Peyer's patch (tissue), 4 donors: Measurements from ENCODE around the gene RNF149.

ENCODE experiments used
- POLR2A ChIP-seq, 2 donors: fragments of 450-650 bp; IDR thresholded peaks; one replicate each; pipeline ENCODE4 v1.5.1; 2017; ENCODE audit warnings: antibody characterized with exemption in 2 of 2, mild to moderate bottlenecking in 2 of 2, moderate library complexity in 2 of 2
- TF ChIP-seq, protein P1 (sequence below), 6 experiments: fragments of 450-650 bp in 4 of 6; fragments of 200-600 bp in 2 of 6; sonication (generic) in 1 of 6; IDR thresholded peaks; one replicate each; pipeline ENCODE4 v1.5.1; 2017 to 2019; ENCODE audit warnings: antibody characterized with exemption in 6 of 6, mild to moderate bottlenecking in 3 of 6, moderate library complexity in 1 of 6

DNA sequence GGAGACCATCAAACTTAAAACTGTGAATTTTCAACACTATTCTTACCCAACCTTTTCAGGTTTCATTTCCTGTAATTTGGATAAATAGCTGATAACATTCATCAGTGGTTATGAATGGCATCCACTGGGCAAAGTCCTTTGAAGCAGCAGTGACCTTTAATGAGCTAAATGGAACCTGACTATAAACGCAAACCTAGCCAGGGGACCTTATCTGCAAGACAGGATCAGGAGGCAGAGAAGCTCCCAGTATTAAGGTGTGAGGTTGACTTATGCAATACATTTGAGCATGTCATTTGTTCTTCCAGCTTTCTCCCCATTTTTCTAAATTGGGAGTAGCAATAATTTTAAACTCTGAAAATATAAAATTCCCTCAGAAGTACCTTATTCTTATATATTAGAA, 40.4 kb upstream of the RNF149 start:
- TF ChIP-seq POLR2A (IDR thresholded peaks at IDR 0.05): no peak
- TF ChIP-seq, protein P1, sequence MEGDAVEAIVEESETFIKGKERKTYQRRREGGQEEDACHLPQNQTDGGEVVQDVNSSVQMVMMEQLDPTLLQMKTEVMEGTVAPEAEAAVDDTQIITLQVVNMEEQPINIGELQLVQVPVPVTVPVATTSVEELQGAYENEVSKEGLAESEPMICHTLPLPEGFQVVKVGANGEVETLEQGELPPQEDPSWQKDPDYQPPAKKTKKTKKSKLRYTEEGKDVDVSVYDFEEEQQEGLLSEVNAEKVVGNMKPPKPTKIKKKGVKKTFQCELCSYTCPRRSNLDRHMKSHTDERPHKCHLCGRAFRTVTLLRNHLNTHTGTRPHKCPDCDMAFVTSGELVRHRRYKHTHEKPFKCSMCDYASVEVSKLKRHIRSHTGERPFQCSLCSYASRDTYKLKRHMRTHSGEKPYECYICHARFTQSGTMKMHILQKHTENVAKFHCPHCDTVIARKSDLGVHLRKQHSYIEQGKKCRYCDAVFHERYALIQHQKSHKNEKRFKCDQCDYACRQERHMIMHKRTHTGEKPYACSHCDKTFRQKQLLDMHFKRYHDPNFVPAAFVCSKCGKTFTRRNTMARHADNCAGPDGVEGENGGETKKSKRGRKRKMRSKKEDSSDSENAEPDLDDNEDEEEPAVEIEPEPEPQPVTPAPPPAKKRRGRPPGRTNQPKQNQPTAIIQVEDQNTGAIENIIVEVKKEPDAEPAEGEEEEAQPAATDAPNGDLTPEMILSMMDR (IDR thresholded peaks at IDR 0.05): no peak
